AG08396 (cell line): ENCODE results near the gene ABHD17A.
A peak's percentile ranks its signal among the peaks of the same experiment; 100 is the strongest.
"Not testable (repeated sequence)": the region's sequence is repeated elsewhere in the genome, so short reads cannot be mapped to it uniquely, and the experiment has no call there.

Experiments
- DNase-seq: peaks from one replicate; pipeline ENCODE4 v3.0.0; 2012; ENCODE audit warnings: low spot score, mixed read lengths

ABHD17A gene

DNA sequence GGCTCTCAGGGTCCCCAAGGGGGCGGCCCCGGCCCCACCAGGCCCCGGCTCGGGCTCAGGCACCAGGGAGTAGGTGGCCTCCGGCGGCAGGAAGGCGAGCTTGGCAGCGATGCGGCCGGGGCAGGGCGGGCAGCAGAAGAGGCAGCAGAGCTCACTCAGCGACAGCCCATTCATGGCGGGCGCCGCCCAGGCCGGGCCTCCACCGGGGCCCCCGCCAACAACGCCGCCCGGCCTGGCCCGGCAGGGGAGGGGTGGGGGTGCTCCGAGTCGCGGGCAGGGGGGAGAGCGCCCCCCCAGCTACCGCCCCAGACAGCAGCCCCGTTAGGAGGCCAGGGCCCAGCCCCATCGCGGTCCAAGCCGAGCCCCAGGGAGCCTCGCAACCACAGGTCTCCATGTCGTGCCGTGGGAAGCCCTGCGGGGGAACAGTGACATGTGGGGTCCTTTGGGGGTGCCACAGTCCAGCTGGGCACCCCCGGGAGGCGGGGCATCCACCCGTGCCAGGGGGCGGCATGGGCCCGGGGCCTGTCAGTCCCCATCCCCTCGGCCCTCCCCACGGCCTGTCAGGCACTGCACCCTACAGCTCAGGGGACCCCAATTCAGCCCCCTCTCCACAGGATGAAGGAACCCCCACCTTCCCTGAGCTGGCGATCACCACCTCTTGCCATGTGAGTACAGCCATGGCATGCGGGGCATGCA is 3.8 kb downstream of the ABHD17A start:
- DNase-seq: not testable (repeated sequence)

DNA sequence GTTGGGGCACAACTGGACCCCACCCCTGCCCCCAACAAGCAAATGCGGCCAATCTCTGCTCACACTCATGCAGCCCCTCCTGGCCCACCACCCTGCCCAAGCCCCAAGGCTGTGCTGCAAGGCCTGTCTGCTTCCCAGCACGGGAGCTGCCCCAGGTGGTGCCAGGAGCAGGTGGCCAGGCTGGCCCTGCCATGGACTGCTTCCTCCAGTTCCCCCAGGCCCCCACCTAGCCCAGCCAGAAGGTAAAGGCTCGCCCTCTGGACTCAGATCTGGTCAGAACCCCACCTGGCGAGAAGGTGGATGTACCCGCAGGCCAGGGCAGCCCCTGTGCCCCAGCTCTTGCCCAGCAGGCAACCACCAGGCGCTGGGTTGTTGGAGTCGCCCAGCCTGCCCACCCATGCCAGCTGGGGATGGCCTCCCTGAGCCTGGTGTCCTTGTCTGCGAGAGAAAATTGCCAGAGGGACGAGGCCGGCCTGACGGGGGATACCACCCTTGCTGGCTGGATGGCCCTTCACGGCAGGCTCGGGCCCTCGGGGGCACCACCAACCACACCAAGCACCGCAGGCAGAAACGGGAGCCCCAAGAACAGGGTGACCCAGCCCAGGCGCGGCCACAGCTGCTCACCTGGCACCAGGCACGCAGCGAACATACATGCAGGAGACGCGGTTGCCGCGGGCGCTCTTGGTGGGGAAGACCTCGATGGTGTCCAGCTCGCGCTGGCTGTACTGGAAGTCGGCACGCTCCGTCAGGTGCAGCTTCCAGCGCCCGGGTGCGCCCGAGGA is 4.5 kb downstream of the ABHD17A start:
- DNase-seq: no peak

DNA sequence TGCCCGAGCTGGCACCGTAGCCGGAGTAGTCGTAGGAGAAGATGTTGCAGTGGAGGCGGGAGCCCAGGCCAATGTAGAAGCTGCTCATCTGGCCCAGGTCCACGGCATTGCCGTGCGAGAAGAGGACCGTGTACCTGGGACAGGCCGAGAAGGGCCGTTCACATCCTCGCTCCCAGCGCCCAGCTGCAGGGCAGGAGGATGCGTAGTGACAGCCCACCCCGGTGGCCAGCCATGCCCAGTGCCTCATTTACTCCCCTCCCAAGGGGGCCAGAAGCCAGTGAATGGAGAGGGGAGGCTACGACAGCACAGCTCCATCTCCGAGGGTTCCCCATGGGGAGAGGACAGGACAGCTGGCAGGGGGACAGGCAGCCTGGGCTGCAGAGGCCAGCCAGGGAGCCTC is 5.3 kb downstream of the ABHD17A start:
- DNase-seq: not testable (repeated sequence)

DNA sequence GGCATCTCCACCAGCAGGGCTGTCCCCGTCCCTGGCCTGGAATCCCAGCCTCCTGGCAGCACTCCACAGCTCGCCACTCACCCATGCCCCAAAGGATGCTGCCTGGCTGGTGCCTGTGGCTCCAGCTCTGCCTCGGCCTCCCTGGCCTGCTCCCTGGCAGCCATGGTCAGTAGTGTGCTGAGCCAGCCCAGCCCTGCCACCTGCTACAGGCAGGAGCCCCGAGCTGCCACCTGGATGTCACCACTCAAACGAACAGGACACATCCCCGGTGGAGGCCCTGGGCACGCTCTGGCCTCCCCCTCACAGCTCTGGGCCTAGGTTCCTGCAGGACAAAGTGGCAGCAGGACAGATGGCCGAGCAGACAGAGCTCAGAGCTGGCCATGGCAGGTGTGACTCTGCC is 6.7 kb downstream of the ABHD17A start:
- not testable (repeated sequence) for DNase-seq

DNA sequence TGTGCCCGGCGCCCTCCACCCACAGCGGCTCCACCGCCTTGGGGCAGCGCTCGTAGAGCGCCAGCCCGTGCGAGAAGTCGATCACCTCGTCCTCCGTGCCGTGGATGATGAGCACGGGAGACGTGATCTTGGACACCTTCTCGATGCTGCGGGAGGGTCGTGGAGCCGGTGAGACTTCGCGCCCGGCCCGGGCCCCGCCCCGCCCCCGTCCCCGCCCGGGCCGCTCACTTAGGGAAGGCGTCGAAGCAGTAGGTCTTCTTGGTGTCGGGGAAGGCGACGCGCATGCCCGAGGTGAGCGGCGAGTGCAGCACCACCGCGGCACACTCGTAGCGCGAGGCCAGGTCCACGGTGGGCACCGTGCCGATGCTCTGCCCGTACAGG is 8.0 kb downstream of the ABHD17A start:
- DNase-seq: not testable (repeated sequence)

DNA sequence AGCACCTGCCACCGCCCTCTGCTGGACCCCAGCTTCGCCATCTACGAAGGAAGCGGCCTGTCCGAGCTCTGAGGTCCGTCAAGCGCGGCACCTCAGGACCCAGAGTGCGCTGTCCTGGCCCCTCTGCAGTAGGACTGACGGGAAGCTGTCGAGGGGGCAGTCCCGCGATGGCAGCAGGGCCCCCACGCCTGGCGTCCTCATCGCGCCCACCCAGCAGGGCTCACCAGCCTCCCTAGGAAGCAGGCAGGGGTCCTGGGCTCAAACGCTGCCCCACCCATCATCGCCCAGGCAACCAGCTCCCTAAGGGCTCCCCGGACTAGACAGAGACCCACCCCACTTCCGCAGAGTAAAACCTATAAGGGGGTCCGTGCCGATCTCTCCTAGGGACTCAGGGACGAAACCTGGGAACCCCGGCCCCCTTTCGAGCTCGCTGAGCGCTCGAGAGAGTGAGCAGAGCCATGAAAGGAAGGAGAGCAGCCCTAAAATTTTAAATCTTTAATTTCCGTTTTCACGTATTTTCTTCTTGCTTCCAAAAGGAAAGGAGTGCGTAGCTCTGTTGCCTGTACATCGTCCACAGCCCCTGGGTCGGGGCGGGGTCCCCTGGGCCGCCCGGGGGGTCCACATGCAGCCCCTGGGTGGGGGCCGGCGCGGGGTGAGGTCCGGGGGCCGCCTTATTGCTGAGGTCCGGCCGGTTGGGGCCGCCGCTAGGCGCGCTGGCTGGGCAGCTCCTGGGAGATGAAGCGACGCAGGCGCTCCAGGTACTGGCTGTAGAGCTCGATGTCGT is 8.6 kb downstream of the ABHD17A start:
- DNase-seq: not testable (repeated sequence)

DNA sequence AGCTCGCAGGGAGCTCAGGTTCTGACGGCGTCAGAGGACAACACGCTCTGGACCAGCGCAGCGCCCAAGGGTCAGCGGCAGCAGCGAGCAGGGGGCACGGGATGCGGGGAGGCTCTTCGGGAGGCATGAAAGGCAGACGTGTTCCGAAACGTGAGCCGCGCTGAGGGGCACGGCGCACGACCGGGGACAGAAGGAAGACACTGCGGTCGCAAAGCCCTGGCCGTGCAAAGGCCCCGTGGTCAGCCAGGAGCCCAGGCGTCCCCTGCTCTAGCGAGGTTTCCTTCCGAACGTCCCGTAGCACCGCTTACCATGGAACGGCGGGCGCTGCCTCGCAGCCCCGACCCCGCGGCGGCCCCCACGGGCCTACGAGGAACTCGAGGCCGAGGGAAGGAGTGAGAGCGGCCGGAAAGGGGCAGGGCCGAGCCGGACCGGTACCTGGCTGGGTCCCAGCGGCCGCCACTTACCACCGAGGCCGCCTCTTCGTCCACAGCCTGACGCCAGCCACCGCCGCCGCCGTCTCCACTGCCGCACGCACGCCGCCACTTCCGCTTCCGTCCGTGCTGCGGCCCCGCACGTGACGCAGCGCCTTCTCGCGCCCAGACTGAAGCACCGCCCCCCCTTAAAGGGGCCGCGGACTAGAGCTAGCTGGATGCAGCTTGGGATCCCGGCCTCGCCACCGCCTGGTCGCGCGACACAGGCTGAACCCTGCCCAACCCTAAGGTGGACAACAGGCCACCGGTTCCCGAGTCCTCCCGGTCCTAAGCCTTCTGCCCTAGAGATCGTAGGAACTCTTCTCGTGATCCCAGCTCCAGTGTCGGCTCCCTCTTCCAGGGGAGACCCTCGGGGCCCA is 9.4 kb downstream of the ABHD17A start:
- DNase-seq: peak; percentile 92

DNA sequence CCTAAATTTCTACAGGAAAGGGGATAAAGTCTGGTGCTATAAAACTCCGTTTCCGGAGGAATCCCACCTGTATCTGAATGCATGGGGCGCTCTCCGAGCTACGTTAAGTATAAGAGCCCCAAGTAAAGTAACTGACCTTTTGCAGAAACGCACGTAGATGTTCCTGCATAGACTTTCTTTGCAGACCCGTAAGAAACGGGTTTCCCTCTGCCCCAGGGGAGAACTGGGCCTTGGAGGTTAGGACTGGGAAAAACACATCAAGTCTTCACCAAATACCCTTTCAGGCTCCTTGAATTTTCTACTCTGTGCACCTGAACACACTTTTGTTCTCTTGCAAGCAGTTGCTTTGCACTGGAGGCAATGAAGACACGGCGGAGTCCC is 10.0 kb downstream of the ABHD17A start:
- DNase-seq: not testable (repeated sequence)

DNA sequence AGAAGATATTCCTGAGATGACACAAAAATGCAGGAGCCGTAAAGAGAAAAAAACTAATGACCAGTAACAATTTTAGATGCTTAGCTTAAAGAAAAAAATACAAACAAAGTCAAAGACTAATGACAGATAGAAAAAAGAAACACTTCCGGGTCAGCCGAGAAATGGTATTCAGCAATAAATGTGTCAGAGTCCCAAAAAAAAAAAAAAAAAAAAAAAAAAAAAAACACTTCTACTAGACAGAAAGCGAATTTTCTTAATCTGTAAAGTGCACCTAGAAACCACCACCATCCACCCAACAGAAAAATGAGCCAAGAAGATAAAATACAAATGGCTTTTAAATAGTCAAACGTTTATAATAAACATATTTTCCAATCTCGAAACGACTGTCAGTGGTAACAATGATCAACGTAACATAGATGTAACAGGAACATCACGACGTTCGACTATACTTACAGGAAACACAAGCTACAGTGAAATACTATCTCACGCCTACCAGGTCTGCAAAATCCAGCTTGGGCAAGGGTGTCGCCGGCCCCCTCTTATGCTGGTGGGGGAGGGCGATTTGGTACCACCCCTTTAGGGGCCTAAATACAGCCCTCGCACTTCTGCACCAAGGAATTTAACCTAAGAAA is 10.6 kb downstream of the ABHD17A start:
- DNase-seq: no peak

DNA sequence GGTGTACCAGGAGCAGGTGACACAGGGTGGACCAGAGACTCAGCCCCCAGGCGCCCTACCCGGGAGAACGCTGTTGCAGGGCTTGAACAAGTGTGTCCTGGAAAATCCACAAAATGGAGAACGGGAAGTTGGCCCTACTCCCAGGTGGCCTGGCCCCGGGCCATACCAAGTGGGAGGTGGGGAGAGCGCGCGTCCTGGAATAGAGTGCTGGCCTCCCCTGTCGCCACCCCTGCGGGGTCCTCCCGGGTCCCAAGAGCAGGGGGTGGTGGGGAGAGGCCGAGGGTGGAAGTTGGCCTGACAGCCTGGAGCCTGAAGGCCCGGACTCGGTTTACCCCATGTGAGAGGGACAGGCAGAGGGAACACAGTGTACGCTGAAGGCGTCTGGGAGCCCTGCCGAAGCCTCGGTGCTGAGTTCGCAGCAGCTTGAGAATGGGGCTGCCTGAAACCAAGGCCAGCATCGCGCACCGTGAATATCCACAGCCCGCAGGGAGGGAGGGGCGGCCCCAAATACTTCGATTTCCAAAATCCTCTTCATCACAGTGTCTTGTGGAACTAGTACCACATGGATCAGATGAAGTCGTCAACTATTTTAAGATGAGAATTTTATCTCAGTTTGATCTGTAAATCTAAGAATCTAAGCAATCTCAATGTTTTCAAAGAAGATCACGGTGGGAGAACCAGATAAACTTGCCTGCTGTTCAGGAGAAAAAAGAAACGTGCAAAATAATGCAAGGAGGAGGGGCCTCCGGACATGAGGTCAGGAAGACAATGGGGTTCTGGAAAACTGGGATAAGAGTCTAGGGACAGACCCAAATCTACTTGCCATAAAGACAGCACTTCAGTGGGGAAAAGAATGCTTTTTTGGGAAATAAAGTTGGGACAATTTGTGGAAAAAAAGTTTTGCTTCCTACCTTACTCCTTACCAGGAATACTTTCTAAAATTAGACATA is 11.5 kb downstream of the ABHD17A start:
- peak; percentile 42 for DNase-seq

DNA sequence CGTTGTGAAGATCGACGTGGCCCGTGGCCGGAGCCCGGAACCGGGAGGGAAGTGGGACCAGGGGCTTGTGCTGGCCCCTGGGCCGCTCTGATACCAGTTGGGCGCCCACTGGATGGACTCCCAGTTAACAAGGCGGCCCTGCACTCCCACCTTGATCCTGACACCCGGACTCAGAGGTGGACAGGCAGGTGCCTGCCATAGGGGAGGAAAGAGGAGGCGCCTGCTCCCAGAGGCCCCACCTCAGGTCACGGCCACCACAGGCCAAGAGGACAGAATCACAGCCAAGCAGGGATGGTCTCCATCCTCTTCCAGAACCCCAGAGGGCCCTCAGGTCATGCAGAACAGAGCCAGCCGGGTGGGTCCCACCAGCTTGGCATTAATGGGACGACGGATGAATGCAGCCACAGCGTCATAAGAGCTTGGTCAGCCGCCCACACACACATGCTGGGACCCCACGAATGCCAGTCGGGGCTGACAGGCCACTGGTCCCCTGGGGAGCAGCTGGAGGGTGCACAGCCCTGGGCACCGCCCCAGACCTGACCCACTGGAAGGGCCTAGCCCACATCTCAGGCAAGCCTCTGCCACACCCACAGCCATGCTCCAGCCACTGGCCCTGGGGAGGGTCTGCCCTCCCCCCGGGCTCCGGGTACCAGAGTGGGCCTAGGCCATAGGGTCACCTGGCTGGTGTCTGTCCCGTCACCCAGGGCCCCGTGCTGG is 12.3 kb downstream of the ABHD17A start:
- DNase-seq: no peak

DNA sequence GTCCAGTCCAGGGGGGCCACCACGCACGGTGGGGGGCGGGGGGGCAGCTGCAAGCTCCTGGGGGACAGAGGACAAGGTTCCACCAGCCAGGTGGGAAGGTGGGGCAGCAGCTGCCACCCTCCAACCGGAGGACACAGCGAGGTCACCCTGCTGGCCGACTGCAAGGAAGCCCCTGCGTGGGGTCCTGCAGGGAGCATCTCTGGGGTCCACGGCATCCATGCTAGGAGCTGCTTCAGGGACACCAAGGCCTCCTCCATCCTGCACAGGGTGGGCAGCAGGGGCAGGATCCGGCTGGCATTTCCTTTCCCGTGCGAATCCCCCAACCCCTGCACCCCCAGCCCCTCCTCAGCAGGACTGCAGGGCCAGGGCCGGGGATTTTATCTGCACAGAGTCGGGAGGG is 13.7 kb downstream of the ABHD17A start:
- no peak for DNase-seq

DNA sequence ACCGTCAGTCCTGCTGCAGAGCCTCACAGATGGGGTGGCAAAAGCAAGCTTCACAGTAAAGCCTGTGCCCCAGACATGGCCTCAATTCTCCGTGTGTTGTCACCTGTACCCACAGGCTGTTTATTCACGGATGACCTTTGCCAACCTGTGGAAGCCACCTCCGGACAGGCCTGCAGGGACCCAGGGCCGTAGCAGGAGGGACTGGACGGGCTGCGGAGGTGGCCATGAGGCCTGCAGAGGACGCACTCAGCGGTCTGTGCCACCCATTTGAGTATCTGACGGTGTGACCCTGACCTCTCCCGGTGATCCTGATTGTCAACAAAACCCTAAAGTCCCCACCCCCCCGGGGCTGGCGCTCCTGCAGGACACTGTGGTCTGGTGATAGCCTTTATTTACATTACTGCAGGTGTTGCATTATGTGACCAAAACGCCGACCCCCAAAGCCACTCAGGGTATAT is 14.1 kb downstream of the ABHD17A start:
- no peak for DNase-seq

DNA sequence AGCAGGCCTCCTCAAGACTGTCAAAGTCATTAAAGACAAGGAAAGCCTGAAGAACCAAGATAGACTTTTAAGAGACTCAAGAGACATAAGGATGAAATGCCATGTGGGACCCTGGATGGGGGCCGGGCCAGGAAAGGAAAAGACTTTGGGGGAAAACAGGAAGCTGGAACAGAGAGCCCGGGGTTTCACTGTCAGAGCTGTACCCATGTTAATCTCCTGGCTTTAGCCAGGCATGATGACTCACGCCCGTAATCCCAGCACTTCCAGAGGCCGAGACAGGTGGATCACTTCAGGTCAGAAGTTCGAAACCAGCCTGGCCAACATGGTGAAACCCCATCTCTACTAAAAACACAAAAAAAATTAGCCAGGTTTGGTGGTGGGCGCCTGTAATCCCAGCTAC is 16.3 kb downstream of the ABHD17A start:
- DNase-seq: no peak

DNA sequence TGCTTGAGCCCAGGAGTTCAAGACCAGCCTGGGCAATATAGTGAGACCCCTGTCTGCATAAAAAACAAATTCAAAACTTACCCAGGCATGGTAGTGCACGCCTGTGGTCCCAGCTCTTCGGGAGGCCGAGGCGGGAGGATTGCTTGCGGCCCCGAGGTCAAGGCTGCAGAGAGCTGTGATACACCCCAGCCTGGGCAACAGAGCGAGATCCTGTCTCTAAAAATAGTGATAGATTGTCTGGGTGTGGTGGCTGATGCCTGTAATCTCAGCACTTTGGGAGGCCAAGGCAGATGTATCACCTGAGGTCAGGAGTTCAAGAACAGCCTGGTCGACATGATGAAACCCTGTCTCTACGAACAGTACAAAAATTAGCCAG is 18.0 kb downstream of the ABHD17A start:
- DNase-seq: no peak

DNA sequence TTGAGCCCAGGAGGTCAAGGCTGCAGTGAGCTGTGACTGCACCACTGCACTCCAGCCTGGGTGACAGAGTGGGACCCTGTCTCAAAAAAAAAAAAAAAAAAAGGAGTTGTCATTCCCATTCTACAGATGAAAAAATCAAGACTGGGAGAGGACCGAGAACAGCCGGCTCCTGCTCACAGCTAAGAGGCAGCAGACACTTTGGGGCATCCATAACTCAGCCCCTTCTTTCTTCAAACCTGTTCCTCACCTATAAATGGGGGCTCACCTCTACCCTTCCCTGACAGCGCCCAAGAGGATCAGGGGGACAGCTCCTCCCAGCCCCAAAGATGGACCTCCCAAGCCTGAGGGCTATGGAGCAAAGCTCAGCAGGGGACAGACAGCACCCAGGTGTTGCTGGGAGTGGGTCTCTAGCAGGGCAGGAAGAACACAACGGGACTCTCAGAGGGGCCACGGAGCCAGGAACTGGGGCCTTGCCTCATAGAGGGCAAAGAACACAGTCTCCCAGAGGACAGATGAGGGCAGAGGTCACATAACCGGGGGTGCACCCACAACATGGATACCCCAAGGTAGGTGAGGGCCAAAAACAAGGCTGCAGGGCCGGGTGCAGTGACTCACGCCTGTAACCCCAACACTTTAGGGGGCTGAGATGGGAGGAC is 18.5 kb downstream of the ABHD17A start:
- DNase-seq: no peak

DNA sequence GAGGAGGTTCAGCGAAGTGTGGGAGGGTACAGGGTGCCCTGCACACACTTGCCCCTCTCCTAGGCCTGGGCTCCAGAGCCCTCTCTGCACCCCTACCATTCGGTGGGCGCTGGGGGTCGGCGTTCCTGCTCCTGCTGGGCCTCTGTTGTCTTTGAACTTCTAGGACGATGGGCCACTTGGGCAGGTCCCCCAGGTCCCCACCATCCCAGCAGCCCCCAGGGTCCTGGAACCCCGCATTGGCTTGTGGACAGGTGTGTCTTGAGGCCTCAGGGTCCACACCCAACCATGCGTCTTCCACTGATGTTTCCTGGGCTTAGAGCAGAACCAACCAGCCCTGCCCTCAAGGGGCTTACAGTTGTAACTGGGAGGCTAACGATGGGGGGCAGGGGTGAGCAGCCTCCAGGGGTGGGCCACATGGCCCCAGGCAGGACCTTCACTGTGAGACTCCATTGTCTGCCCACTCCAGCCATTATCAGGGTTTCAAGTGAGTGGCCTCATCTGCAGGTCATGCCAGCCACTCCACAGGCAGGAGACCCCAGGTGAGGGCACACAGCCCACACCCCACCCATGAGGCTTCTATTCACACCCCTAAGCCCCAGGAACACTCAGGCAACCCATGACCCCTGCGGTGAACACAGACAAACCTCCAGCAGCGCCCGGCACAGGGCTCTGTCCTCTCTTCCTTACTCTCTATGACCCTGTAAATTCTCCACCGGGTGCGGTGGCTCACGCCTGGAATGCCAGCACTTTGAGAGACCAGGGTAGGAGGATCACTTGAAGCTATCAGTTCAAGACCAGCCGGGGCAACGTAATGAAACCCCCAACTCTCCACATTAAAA is 19.9 kb downstream of the ABHD17A start:
- no peak for DNase-seq
